ENCODE results near the gene GPLD1.

GPLD1 gene

DNA sequence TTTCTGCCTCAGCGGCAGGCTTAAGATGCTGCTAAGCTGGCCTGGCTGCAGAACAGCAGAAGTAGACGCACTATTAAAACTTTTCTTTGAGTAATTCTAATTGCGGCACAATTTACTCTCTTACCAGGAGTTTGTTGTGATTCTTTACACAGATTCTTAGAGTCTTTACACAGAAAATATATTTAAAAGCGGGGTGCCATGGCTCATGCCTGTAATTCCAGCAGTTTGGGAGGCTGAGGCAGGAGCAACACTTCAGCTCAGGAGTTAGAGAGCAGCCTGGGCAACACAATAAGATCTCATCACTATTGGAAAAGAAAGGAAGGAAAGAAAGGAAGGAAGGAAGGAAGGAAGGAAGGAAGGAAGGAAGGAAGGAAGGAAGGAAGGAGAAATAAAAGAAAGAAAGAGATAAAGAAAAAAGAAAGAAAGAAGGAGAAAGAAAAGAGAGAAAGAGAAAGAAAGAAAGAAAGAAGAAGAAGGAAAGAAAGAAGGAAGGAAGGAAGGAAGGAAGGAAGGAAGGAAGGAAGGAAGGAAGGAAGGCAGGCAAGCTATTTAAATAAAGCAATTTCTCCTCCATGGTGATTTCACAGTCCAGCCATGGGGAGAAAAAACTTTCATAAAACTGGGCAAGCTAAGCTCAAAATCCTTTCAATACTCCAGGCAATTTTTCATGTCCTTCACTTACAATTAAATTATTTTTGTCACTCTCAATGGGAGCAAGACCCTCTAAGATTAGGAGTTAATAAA, 107.7 kb downstream of the GPLD1 start:
- DNase-seq (ENCODE audit: low read depth) = no peak

DNA sequence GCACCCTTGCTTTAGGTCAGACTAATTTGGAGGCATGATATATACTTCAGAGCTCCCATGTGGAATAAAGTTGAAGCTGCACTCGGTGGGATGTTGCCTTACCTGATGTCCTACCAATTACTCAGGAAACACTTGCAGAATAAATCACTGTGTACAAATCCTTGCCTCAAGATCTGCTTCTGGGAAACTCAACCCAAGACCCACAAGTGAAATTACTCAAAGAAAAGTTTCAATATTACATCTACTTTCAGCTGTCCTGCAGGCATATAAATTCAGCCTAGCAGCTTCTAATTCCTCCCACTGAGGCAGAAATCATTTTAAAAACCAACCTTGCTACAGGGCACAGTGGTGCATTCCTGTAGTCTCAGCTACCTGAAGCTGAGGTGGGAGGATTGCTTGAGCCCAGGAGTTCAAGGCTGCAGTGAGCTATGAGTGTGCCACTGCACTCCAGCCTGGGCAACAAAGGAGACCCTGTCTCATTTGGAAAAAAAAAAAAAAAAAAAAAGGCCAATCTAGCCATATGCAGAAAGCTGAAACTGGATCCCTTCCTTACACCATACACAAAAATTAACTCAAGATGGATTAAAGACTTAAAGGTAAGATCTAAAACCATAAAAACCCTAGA, 110.8 kb downstream of the GPLD1 start:
- no peak for DNase-seq (ENCODE audit: low read depth)
